Mesodermal cell (in vitro differentiated cells): ENCODE results near the gene CCDC8.
A peak's percentile ranks its signal among the peaks of the same experiment; 100 is the strongest.
"Not testable (repeated sequence)": the region's sequence is repeated elsewhere in the genome, so short reads cannot be mapped to it uniquely, and the experiment has no call there.

ENCODE experiments used
- H3K27ac ChIP-seq: 2 replicates; pipeline ENCODE4 v1.7.0; 2013; ENCODE audit warnings: mild to moderate bottlenecking, low read depth, low read length, moderate library complexity; ENCODE audit not compliant: severe bottlenecking
- H3K36me3 ChIP-seq: 2 replicates; pipeline ENCODE4 v1.7.1; 2013; ENCODE audit warnings: mild to moderate bottlenecking, low read length, moderate library complexity; ENCODE audit not compliant: control insufficient read depth, insufficient read depth
- H3K4me1 ChIP-seq: one replicate; pipeline ENCODE4 v1.7.1; 2013; ENCODE audit warnings: mild to moderate bottlenecking, low read length; ENCODE audit not compliant: insufficient read depth, control insufficient read depth, poor library complexity, severe bottlenecking
- H3K4me3 ChIP-seq: 2 replicates; pipeline ENCODE4 v1.7.0; 2013; ENCODE audit warnings: low read length, control low read depth, mild to moderate bottlenecking; ENCODE audit not compliant: insufficient read depth, poor library complexity, severe bottlenecking; ENCODE audit errors: extremely low read depth
- H3K9me3 ChIP-seq: 2 replicates; pipeline ENCODE4 v1.7.1; 2013; ENCODE audit warnings: mild to moderate bottlenecking, low read length, moderate library complexity; ENCODE audit not compliant: control insufficient read depth
- WGBS, 2 experiments: methylation state at CpG; one replicate each; pipeline ENCODE4 v1.1.5; 2013; ENCODE audit warnings: missing lambda C conversion rate in 2 of 2; ENCODE audit not compliant: insufficient coverage in 2 of 2; 5-methylcytosine and 5-hydroxymethylcytosine counted together

The CCDC8 gene

GRCh38 chr19:46404055-46404752 lies 9.2 kb downstream of the CCDC8 start:
- Histone ChIP-seq H3K4me1 (peaks cover 18% of the 10 kb centered on the region), H3K4me3 (peak overlapping the region; percentile 15), H3K9me3 (no peaks in the 10 kb centered on the region), H3K36me3 (no peaks in the 10 kb centered on the region), H3K27ac (no peak overlapping the region)
- WGBS, 2 experiments, result 9 to 15% methylated on average over 35 to 36 of the region's 36 CpGs

- H3K36me3 ChIP-seq, result no peaks in the 10 kb centered on the region
- no peak overlapping the region for H3K27ac ChIP-seq
- WGBS, 2 experiments, result 88 to 92% methylated on average over 7 to 9 of the region's 11 CpGs
- H3K4me3 ChIP-seq, result no peak overlapping the region
- peaks cover 13% of the 10 kb centered on the region for H3K4me1 ChIP-seq
- H3K9me3 ChIP-seq, result no peaks in the 10 kb centered on the region
These were observed 10.6 kb downstream of the CCDC8 start for GRCh38 chr19:46402725-46403124.

- WGBS, 2 experiments, result 93% methylated on average over 9 to 14 of the region's 14 CpGs
- H3K4me3 ChIP-seq, H3K9me3 ChIP-seq, H3K4me1 ChIP-seq, H3K27ac ChIP-seq, H3K36me3 ChIP-seq: not testable (repeated sequence)
These were observed 15.4 kb downstream of the CCDC8 start for GRCh38 chr19:46397801-46398479.

- H3K36me3 ChIP-seq, result peaks cover 27% of the 10 kb centered on the region
- H3K4me1 ChIP-seq, result peaks cover 4% of the 10 kb centered on the region
- no peak overlapping the region for H3K4me3 ChIP-seq
- WGBS, 2 experiments, result 91 to 100% methylated on average over 4 of the region's 5 CpGs
- H3K27ac ChIP-seq, result no peak overlapping the region
- peaks cover 2% of the 10 kb centered on the region for H3K9me3 ChIP-seq
These were observed 19.0 kb downstream of the CCDC8 start for GRCh38 chr19:46394402-46394797.

GRCh38 chr19:46393456-46394401 lies 19.6 kb downstream of the CCDC8 start:
- peaks cover 4% of the 10 kb centered on the region for H3K4me1 ChIP-seq
- 84 to 89% methylated on average over 15 to 18 of the region's 21 CpGs for WGBS, 2 experiments
- peaks cover 33% of the 10 kb centered on the region for H3K36me3 ChIP-seq
- H3K9me3 ChIP-seq, result peaks cover 3% of the 10 kb centered on the region
- no peak overlapping the region for H3K27ac ChIP-seq
- no peak overlapping the region for H3K4me3 ChIP-seq

- peaks cover 42% of the 10 kb centered on the region for H3K36me3 ChIP-seq
- H3K4me3 ChIP-seq, result no peak overlapping the region
- 91% methylated on average over 4 of the region's 4 CpGs; no CpG with 5 or more reads in 1 of the 2 experiments for WGBS, 2 experiments
- H3K9me3 ChIP-seq, result peaks cover 3% of the 10 kb centered on the region
- peaks cover 4% of the 10 kb centered on the region for H3K4me1 ChIP-seq
- H3K27ac ChIP-seq, result peak overlapping the region; percentile 1
These were observed 20.5 kb downstream of the CCDC8 start for GRCh38 chr19:46392837-46393236.

GRCh38 chr19:46392252-46392801 lies 21.0 kb downstream of the CCDC8 start:
- peak overlapping the region; percentile 1 for H3K27ac ChIP-seq
- WGBS, 2 experiments, result 89 to 91% methylated on average over 17 to 19 of the region's 21 CpGs
- no peak overlapping the region for H3K4me3 ChIP-seq
- H3K4me1 ChIP-seq, result peaks cover 4% of the 10 kb centered on the region
- peaks cover 3% of the 10 kb centered on the region for H3K9me3 ChIP-seq
- peaks cover 47% of the 10 kb centered on the region for H3K36me3 ChIP-seq

GRCh38 chr19:46391296-46392251 lies 21.8 kb downstream of the CCDC8 start:
- peak overlapping the region; percentile 1 for H3K27ac ChIP-seq
- WGBS, 2 experiments, result 95 to 96% methylated on average over 25 to 33 of the region's 33 CpGs
- peaks cover 3% of the 10 kb centered on the region for H3K9me3 ChIP-seq
- H3K4me3 ChIP-seq, result no peak overlapping the region
- peaks cover 55% of the 10 kb centered on the region for H3K36me3 ChIP-seq
- peaks cover 4% of the 10 kb centered on the region for H3K4me1 ChIP-seq

GRCh38 chr19:46390866-46391265 lies 22.5 kb downstream of the CCDC8 start:
- H3K4me3 ChIP-seq, result no peak overlapping the region
- 96 to 98% methylated on average over 17 to 18 of the region's 18 CpGs for WGBS, 2 experiments
- peaks cover 62% of the 10 kb centered on the region for H3K36me3 ChIP-seq
- peaks cover 4% of the 10 kb centered on the region for H3K4me1 ChIP-seq
- H3K9me3 ChIP-seq, result peaks cover 3% of the 10 kb centered on the region
- no peak overlapping the region for H3K27ac ChIP-seq
